Endothelial cell (in vitro differentiated cells): ENCODE results near the gene TASL. TPM values are rescaled to one million over a fixed set of nuclear protein-coding genes. Genes with fewer than 3 reads are reported as not detected.
"Not testable (repeated sequence)": the region's sequence is repeated elsewhere in the genome, so short reads cannot be mapped to it uniquely, and the experiment has no call there.

Source experiments
- DNase-seq: peaks from one replicate; pipeline ENCODE4 v3.0.0; 2021; ENCODE audit warnings: low spot score
- H3K27ac Mint-ChIP-seq: one replicate; pipeline ENCODE4 v1.8.0; 2021; ENCODE audit warnings: mixed read lengths, inconsistent platforms; ENCODE audit not compliant: unreplicated experiment
- H3K27me3 Mint-ChIP-seq: one replicate; pipeline ENCODE4 v1.8.0; 2021; ENCODE audit warnings: mild to moderate bottlenecking, moderate library complexity, mixed read lengths, inconsistent platforms; ENCODE audit not compliant: unreplicated experiment
- H3K36me3 Mint-ChIP-seq: one replicate; pipeline ENCODE4 v1.8.0; 2021; ENCODE audit warnings: mild to moderate bottlenecking, low read depth, mixed read lengths, inconsistent platforms; ENCODE audit not compliant: unreplicated experiment
- H3K4me1 Mint-ChIP-seq: one replicate; pipeline ENCODE4 v1.8.0; 2021; ENCODE audit warnings: mild to moderate bottlenecking, mixed read lengths, inconsistent platforms; ENCODE audit not compliant: unreplicated experiment
- H3K4me3 Mint-ChIP-seq: one replicate; pipeline ENCODE4 v1.8.0; 2021; ENCODE audit warnings: mild to moderate bottlenecking, mixed read lengths, inconsistent platforms; ENCODE audit not compliant: unreplicated experiment
- H3K9me3 Mint-ChIP-seq: one replicate; pipeline ENCODE4 v1.8.0; 2021; ENCODE audit warnings: mixed read lengths, inconsistent platforms; ENCODE audit not compliant: unreplicated experiment
- total RNA-seq: library from RNA; stranded (reverse); fragmentation: NEBNext Ultra II Directional; extraction: Animal tissue kit (Norgen Biotek cat#: 25700); gene quantifications from one replicate; pipeline ENCODE4 v1.2.1, GENCODE V29; 2021; ENCODE audit not compliant: unreplicated experiment
- TF ChIP-seq, protein P1 (sequence below): fragments of 200-600 bp; sonication (generic); IDR thresholded peaks from one replicate; pipeline ENCODE4 v1.5.0; 2021; ENCODE audit warnings: antibody characterized with exemption; ENCODE audit not compliant: unreplicated experiment

The TASL gene
- total RNA-seq, 1 donor from 2014 or later, result not detected

DNA sequence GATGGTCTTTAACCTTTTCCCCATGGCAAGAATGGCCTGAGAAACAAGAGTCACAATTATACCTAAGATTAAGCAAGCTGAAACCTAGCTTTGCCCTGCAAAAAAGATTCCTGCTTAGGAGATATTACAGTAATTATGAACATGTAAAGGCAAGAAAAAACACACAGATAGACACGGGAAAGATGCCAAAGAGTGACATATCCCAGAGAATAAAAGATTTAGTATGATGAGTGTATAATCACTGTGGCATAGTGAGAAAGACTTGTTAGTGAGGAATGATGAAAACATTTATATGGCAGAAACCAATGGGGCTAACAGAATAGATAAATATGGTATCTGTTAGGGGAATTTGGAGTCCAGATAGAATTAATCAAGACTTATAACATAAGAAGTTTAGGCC is 29.6 kb upstream of the TASL start:
- TF ChIP-seq, protein P1, sequence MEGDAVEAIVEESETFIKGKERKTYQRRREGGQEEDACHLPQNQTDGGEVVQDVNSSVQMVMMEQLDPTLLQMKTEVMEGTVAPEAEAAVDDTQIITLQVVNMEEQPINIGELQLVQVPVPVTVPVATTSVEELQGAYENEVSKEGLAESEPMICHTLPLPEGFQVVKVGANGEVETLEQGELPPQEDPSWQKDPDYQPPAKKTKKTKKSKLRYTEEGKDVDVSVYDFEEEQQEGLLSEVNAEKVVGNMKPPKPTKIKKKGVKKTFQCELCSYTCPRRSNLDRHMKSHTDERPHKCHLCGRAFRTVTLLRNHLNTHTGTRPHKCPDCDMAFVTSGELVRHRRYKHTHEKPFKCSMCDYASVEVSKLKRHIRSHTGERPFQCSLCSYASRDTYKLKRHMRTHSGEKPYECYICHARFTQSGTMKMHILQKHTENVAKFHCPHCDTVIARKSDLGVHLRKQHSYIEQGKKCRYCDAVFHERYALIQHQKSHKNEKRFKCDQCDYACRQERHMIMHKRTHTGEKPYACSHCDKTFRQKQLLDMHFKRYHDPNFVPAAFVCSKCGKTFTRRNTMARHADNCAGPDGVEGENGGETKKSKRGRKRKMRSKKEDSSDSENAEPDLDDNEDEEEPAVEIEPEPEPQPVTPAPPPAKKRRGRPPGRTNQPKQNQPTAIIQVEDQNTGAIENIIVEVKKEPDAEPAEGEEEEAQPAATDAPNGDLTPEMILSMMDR, result no peak
- Mint-ChIP-seq H3K4me3 (no peak overlapping the region), H3K36me3 (no peaks in the 10 kb centered on the region), H3K27me3 (no peaks in the 10 kb centered on the region), H3K4me1 (no peaks in the 10 kb centered on the region), H3K9me3 (no peaks in the 10 kb centered on the region), H3K27ac (no peak overlapping the region)
- no peak for DNase-seq

DNA sequence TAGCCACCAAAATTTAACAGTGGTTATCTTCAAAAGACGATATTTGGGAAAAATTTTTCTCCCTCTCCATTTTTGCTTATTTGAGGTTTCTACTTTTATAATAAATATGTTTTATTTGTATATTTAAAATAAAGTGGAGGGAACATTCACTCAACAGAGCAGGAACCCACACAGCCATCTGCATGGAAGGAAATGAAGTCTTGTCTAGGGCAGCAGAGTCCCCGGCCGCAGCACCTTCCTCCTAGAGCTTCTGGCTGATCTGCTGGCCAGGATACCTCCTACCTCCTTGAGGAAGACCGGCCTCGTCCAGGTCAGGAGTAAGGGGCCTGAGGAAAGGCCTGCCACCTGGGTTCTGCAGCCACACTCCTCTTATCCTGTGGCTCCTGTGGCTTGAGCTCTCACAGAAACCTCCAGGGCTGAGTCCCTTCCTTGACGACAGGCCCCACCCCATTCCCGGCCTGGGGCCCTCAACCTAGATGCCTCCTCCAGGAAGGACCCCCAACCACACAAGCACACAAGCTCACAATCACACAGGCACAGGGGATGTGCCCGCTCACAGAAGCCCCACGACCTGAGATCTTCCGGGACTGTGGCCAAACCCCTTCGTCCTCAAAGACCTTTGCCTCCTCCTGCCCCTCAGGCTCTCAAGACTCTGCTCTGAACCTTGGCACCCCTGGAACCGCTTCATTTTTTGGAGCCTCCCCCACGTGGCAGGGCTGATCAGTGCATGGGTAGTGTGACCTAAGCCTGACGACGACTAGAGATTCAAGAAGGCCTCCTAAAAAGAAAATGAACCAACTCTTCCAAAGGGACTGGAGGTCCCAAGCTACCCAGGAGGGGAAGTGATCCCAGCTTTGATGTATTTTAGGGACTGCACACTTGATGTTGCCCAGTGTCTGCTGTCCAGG is 23.0 kb upstream of the TASL start:
- not testable (repeated sequence) for H3K27me3 Mint-ChIP-seq, H3K4me1 Mint-ChIP-seq, H3K9me3 Mint-ChIP-seq, H3K36me3 Mint-ChIP-seq, DNase-seq, H3K4me3 Mint-ChIP-seq, H3K27ac Mint-ChIP-seq

DNA sequence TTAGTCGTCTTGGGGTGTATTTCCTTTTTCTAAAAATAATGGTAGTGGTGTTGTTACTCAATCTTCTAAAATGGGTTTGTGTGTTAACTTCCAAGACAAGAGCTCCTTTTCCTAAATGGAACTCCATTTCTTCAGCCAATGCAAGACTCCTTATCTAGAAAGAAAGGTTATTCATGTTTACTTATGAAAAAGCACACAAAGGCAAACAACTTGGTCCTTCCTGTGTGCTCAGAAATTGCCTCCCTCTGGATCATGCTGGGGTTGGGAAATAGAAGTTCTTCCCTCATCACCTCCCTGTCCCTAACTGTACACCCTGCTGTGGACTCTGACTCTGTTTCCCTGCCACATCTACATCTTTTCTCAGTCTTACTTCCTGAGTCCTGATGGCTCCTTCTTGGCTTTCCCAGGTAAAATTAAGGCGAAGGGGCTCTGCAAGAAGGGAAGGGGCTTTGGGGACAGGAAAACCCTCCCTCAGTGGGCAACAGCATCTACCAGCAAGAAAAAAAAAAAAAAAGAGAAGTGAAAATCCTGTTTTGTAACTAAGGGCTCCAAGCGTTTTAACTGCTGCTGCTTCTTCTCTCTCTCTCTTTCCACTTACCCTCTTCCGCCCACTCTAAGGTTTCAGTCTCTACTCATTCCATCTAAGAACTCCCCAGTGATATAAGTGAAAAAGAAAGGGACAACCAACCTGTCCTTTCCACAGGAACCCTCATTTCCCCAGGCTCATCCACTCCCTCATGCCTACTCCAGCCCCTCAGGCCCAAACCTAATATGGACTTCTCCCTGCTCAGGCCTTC is 19.8 kb upstream of the TASL start:
- Mint-ChIP-seq H3K9me3 (no peaks in the 10 kb centered on the region), H3K4me3 (no peak overlapping the region), H3K36me3 (no peaks in the 10 kb centered on the region), H3K4me1 (no peaks in the 10 kb centered on the region), H3K27me3 (no peaks in the 10 kb centered on the region), H3K27ac (no peak overlapping the region)
- TF ChIP-seq, protein P1, result no peak
- DNase-seq, result no peak

DNA sequence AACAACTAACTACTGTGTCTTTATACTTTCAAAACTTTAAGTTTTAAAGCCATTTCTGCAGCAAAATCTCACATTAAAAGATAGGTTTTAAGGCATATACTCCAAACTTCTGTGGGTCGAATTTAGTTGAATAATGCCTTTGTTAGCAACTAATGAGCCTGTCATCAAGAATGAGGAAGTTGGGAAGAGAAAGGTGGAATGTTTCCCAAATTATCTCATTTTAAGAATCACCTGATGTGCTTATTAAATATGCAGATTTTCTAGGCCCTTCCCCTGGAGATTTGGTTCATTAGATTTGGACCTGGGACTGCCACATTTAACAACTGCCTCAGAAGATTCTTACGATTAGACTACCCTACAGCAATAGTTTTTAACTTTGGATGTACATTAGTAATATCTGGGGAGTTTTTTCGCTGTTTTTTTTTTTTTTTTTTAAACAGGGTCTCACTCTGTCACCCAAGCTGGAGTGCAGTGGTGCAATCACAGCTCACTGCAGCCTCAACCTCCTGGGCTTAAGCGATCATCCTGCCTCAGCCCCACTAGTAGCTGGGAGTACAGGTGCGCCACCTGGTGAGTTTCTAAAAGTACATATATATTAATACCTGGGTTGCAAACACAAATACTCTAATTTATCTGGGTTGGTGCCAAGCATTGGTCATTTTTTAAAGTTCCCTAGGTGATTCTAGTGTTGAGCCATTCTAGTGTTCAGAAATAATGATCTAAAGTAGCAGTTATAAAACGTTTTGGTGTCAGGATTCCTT is 16.1 kb upstream of the TASL start:
- no peak overlapping the region for H3K4me3 Mint-ChIP-seq
- H3K36me3 Mint-ChIP-seq, result no peaks in the 10 kb centered on the region
- TF ChIP-seq, protein P1, result no peak
- no peaks in the 10 kb centered on the region for H3K27me3 Mint-ChIP-seq
- no peaks in the 10 kb centered on the region for H3K9me3 Mint-ChIP-seq
- no peak for DNase-seq
- no peaks in the 10 kb centered on the region for H3K4me1 Mint-ChIP-seq
- H3K27ac Mint-ChIP-seq, result no peak overlapping the region

DNA sequence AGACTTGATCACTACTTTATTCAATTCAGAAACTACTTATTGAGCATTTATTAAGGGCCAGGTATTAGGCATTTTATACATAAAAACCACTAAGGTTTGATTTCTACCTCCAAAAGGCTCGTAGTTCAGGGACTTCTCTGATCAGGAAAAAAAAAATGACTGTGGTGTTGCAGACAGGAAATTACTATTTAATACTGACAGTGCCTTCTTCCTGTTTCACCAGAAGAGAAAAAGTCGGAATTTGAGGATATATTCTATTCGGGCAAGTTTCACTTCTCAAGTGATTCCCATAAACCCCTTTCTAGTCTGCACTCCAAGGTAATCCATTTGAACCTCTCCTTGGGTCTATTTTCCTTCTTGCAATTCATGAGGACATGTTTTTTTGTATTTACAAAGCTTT is 15.3 kb upstream of the TASL start:
- Mint-ChIP-seq H3K27ac (no peak overlapping the region), H3K36me3 (no peaks in the 10 kb centered on the region), H3K27me3 (no peaks in the 10 kb centered on the region), H3K9me3 (no peaks in the 10 kb centered on the region), H3K4me1 (no peaks in the 10 kb centered on the region), H3K4me3 (no peak overlapping the region)
- DNase-seq, result no peak
- TF ChIP-seq, protein P1, result no peak
